Measurements from ENCODE around the gene NAALAD2. TPM values are rescaled to one million over a fixed set of nuclear protein-coding genes. Genes with fewer than 3 reads are reported as not detected.

Gene NAALAD2
- polyA plus RNA-seq, 2 of the 4 experiments (the other 2 are of a cell fraction) = not detected

- TF ChIP-seq HMGXB4 (CRISPR knock-in tag; IDR thresholded peaks at IDR 0.05; ENCODE audit: borderline replicate concordance) = no peak
- TF ChIP-seq NFE2L2 (conservative IDR thresholded peaks at IDR 0.05; ENCODE audit: low read length) = no peak
- TF ChIP-seq BCL3 (IDR thresholded peaks at IDR 0.05) = no peak
- TF ChIP-seq KDM5A (IDR thresholded peaks at IDR 0.05) = no peak
Measured at GRCh38 chr11:90187839-90188238, 53.4 kb downstream of the NAALAD2 start (continued).

GRCh38 chr11:90189011-90189410, 54.5 kb downstream of the NAALAD2 start:
- FAIRE-seq (no peak), DNase-seq (ENCODE audit: low read depth in 1 of 2, low spot score in 1 of 2) (no peak), ATAC-seq (no peak)
- CTCF ChIA-PET = interaction anchor here (1.0 kb wide), 1 partner anchor 16 kb away, joined by 4 read pairs; no protein-coding TSS in a partner anchor
- no peaks in the 10 kb centered on the region for H3K4me1 ChIP-seq
- H3K4me3 ChIP-seq = no peak overlapping the region
- no peak for TF ChIP-seq POLR2AphosphoS2 (conservative IDR thresholded peaks at IDR 0.05; ENCODE audit: low read length)
- TF ChIP-seq E2F6 (IDR thresholded peaks at IDR 0.05; ENCODE audit: borderline replicate concordance, low read depth) = no peak
- H3K4me2 ChIP-seq = no peak overlapping the region
- H3K9me3 ChIP-seq = no peaks in the 10 kb centered on the region
- 94% methylated on average over 2 of the region's 2 CpGs for WGBS (ENCODE audit: missing lambda C conversion rate)
- POLR2A ChIA-PET = no interaction called here
- H3K27ac ChIP-seq = no peak overlapping the region

- Histone ChIP-seq H3K9me3 (no peaks in the 10 kb centered on the region), H3K27ac (no peak overlapping the region), H3K4me2 (no peak overlapping the region), H3K4me3 (no peak overlapping the region), H3K4me1 (no peaks in the 10 kb centered on the region)
- FAIRE-seq = no peak
- DNase-seq (ENCODE audit: low read depth in 1 of 2, low spot score in 1 of 2) = no peak
- CTCF ChIA-PET = interaction anchor here (0.9 kb wide), 1 partner anchor 12 kb away, joined by 5 read pairs; no protein-coding TSS in a partner anchor
- ATAC-seq = no peak
- POLR2A ChIA-PET = no interaction called here
- TF ChIP-seq E2F6 (IDR thresholded peaks at IDR 0.05; ENCODE audit: borderline replicate concordance, low read depth) = no peak
- TF ChIP-seq ZC3H11A (IDR thresholded peaks at IDR 0.05) = no peak
- TF ChIP-seq NFE2L2 (conservative IDR thresholded peaks at IDR 0.05; ENCODE audit: low read length) = no peak
- no peak for TF ChIP-seq EP300 (IDR thresholded peaks at IDR 0.05)
- TF ChIP-seq ZFP36 (IDR thresholded peaks at IDR 0.05; ENCODE audit: borderline replicate concordance, partially characterized antibody) = no peak
- WGBS (ENCODE audit: missing lambda C conversion rate) = 86% methylated on average over 4 of the region's 4 CpGs
Measured at GRCh38 chr11:90192869-90193582, 58.6 kb downstream of the NAALAD2 start.

- no peaks in the 10 kb centered on the region for H3K4me1 ChIP-seq
- no peak for TF ChIP-seq MAFK (IDR thresholded peaks at IDR 0.05; ENCODE audit: partially characterized antibody)
- TF ChIP-seq REST (IDR thresholded peaks at IDR 0.05) = no peak
- no peak for TF ChIP-seq HEYL (CRISPR knock-in tag; IDR thresholded peaks at IDR 0.05)
- TF ChIP-seq ZC3H11A (IDR thresholded peaks at IDR 0.05) = no peak
- TF ChIP-seq NR3C1 (IDR thresholded peaks at IDR 0.05) = no peak
- no peak for TF ChIP-seq POLR2A (IDR thresholded peaks at IDR 0.05; ENCODE audit: low read length)
- TF ChIP-seq EP300 (IDR thresholded peaks at IDR 0.05) = no peak
- no peak for TF ChIP-seq BHLHE40 (IDR thresholded peaks at IDR 0.05; ENCODE audit: low read depth, low read length)
- no peak for TF ChIP-seq ZSCAN20 (CRISPR knock-in tag; IDR thresholded peaks at IDR 0.05)
- no peak for TF ChIP-seq KDM5A (IDR thresholded peaks at IDR 0.05)
- TF ChIP-seq HOXA7 (CRISPR knock-in tag; IDR thresholded peaks at IDR 0.05) = no peak
- no peak overlapping the region for H3K4me2 ChIP-seq
- no peak for DNase-seq (ENCODE audit: low read depth in 1 of 2, low spot score in 1 of 2)
- H3K9me3 ChIP-seq = no peaks in the 10 kb centered on the region
- ChIA-PET CTCF (no interaction called here), POLR2A (no interaction called here)
- 85% methylated on average over 1 of the region's 1 CpG for WGBS (ENCODE audit: missing lambda C conversion rate)
- no peak for FAIRE-seq
- no peak for ATAC-seq
- H3K4me3 ChIP-seq = no peak overlapping the region
- H3K27ac ChIP-seq = no peak overlapping the region
Measured at GRCh38 chr11:90197377-90197776, 62.9 kb downstream of the NAALAD2 start.

All from A549 (cell line).